IPS-NIHi11 (cell line): ENCODE results near the gene LIPG.
A peak's percentile ranks its signal among the peaks of the same experiment; 100 is the strongest.

Experiments
- DNase-seq: peaks from one replicate; pipeline ENCODE4 v3.0.0; 2012; ENCODE audit warnings: mixed read lengths, low spot score

Gene LIPG

DNA sequence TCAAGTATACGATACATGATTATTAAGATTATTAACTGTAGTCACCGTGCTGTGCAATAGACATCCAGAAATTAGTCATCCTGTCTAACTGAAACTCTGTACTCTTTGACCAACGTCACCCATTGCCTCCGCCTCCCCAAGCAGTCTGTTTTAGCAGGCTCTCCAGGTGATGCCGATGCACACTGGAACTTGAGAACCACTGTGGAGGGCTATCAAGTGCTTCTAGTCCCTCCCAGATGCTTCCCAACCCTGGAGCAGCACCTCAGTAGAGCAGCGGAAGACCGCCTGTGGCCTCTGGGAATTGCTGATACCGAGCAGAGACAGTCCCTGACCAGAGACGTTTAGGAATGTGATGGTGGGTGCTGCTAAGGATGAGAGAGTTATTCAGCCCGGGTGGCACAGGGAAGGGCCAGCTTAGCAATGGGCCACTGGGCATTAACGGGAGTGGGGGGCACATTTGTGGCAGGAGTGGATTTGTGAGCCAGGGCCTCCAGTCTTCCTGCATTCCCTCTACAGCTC is 50.7 kb downstream of the LIPG start:
- no peak for DNase-seq

DNA sequence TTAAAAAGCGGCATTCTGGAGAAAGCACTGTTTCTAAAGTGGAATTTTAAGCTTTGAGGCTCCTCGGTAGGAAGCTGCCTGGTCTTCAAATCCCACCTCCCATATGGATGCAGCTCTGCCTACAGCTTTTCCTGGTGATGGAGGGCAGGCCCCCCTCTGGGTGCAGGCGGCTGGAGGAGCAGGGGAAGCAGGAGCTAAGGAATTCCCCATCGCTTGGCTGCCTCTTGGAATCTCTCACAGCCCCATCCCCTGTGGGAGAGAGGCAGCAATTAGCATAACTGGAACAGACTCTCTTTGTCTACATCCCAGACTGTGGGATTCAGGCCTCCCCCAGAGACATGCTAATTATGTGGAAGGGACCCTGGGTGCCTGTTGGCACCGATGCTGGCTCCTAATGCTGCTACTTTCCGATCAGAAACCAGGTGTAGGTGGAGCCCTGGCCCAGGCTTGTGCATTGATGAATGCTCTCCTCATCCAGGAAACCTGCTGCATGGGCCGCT is 51.3 kb downstream of the LIPG start:
- DNase-seq, result peak; percentile 75

DNA sequence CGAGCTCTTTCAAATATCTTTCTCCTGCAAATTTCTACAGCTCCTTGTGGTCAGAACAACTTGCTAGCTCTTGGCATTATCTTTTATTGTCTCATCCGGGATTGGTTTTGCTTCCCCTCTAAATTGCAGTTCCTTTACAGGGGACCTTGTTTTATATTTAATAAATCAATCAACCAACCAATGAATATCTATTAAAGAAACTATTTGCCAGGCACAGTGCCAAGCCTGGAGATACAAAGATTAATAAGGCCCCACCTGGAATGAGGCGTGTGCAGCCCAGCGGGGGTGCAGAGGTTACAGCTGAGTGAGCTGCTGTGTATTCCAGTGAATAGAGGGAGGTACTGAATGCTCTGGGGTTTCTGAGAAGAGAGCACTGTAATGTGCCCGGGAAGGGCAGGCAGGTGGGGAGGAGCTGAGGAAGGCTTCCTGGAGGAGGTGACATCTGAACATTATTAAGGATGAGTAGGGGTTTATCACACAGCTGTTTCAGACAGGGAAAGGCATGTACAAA is 51.8 kb downstream of the LIPG start:
- DNase-seq, result peak; percentile 51

DNA sequence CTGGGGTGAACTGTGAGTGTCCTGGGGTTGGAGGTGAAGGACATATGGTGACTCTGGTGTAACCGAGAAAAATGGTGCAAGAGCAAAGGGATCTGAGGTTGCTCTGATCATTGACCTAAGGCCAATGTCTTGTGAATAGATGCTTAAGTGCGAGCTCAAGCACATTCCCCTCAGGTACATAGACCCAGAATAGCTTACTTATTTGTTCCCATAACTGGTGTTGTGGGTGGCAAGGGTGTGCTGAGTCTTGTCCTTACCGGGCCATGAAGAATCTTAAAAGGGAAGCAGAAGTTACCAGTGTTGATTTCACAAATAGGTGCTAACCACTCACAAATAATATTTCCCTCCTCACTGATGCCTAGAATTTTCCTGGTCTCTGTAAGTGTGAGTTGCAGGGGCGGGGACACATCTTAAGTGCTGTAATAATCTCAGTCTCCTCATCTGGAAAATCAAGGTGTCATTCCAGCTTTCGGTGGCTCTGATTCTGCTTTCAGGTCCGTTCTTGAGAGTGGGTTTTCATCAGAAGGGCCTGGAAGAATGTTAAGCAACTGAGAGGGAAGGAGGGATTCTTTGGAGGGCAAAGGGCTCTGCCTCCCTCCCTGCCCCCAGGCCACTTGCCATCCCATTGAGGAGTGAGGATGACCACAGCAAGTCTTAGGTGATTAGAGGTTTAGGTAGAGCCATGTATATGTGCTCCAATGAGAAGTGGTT is 54.9 kb downstream of the LIPG start:
- DNase-seq, result no peak

DNA sequence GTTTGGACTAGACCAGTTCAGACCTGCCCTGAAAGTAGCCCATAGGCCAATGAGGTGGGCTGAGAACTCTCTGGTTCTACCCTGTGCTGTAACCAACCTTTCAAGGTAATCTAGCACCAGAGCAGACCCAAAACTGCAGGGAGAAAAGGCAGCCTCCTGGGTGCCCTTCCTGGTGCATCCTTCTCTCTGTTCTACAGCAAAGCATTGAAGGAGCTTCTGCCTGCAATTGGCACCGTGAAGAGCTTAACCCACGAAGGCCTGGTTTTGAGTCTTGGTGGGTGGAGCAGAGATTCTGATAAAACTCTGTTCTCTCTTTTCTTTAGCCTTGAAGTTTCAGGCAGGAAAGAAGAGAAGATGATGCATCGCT is 55.5 kb downstream of the LIPG start:
- no peak for DNase-seq

DNA sequence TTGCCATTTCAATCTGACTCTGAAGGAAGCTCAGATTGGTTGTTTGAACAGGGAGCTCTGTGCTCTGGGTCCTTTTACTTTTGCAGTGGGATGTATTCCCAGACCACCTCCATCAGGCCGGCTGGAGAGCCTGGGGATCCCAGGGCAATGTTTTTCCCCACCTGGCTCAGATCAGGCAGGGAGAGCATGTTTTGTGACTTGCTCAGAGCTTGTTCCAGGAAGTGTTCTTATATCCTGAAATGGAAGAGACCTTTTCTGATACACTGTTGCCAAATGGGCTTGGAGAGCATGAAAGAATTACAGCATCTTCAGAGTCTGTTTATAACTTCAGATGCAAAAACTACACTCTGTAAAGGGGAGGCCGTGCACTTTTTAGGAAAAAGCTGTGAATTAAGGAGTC is 56.0 kb downstream of the LIPG start:
- DNase-seq, result no peak

DNA sequence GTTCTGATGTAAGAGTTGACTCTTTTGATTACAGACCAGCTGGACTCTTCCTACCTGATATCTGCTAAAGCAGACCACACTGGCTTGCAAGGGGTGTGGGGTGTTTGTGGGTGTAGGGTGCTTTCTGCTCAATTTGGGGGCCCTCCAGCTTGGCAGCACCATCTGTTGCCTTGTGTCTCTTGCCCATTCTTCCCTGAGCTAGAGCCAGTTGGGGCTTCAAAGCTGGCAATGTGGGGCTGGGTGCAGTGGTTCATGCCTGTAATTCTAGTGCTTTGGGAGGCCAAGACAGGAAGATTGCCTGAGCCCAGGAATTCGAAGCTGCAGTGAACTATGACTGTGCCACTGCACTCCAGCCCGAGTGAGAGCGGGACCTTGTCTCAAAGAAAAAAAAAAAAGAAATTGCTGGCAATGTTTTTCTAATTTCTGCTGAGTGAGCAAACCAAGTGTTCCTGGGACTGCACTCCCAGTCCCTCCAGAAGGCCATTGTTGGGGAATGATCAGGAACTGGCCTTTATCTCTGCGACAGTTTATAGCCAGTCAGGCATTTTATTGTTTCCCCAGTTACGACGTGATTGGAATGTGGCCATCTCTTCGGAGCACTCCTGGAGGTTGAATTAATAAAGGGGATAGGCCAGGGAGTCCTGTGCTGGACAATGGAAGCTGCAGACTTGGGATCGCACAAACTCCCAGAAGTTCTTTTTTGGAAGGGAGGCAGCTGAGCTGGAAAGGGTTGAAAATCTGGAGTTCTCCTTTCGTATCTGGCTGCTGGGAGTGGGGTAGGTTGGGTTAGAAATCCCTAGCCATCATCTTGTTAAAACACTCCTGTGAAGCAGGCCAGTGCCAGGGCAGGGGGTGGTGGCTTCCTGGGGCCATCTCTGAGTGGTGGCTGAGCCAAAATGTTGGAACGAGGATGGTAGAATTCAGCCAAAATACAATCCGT is 57.2 kb downstream of the LIPG start:
- DNase-seq, result no peak

DNA sequence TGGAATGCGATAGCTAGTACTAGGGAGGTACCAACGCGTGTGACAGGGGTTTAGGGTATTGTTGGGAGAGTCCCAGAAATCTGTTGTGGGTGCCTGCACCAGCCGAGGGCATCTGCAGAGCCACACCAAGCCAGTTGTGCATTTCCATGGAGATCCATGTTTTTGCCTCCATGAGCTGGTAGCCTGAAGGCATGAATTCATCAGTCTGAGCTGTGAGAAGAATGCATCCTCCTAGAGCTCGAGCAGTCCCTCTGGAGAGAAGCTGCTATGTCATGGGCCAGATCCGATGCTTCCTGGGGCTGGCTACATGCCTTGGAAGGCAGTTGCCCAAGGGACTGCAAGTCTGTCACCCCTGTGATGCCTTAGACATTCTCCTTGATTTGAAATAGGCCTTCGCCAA is 57.9 kb downstream of the LIPG start:
- DNase-seq, result no peak

DNA sequence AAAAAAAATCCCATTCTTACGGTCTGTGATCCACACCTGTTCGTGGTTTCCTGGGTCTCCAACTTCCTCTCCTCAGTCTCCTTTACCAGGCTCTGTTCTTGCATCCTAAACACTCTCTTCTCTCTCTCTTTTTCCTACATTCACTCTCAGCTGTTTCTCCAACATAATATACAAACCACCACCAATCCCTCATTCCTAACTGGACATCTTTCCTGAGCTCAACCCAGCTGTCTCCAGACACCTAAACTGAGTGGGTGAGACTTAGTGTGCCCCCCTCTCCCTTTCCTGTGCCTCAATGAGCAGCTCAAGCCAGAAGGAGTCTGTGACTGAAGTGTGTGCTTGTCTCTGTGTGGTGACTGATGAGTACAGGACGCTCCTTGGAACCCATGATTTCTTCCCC is 59.4 kb downstream of the LIPG start:
- DNase-seq, result no peak

DNA sequence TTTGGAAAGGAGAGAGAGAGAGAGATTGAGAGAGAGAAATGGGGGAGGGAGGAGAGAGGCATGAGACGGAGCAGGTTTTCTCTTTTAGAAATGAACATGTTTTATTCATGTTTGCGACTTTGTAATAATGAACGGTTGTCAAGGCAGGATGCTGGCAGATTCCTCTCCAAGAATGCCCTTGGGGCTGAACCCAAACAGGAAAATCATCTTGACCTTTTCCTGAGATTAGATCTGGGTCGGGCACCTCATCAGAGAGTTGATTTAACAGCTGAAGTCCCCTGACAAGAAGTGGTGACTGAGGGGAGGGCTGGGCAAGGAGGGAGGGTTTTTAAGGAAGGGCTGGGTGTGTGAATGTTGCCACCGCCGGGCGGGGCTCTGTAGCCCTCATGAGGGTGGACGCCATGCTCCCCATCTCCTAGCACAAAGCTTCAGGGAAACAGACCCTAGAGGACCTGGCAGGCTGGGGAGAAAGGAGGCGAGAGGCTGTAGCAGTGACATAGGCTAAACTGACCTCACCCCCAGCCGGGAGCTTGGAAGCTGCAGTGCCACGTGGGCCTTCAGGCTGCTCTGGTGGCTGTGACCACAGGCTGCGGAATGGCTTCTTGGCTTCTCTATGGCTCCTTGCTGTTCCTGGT is 60.0 kb downstream of the LIPG start:
- DNase-seq, result no peak

DNA sequence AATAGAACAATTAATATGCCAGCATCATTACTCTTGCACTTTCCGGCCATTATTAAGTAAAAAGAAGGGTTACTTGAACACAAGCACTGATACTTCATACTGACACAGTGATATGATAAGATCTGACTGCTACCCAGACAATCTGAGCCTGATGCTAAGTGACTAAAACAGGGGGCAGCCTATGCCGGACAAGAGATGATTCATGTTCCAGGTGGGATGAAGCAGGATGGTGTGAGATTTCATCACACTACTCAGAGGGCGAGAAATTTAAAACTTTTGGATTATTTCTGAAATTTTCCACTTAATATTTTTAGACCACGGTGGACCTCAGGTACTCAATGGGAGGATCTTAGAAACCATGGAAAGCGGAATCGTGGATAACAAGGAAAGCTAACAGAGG is 61.7 kb downstream of the LIPG start:
- DNase-seq, result no peak

DNA sequence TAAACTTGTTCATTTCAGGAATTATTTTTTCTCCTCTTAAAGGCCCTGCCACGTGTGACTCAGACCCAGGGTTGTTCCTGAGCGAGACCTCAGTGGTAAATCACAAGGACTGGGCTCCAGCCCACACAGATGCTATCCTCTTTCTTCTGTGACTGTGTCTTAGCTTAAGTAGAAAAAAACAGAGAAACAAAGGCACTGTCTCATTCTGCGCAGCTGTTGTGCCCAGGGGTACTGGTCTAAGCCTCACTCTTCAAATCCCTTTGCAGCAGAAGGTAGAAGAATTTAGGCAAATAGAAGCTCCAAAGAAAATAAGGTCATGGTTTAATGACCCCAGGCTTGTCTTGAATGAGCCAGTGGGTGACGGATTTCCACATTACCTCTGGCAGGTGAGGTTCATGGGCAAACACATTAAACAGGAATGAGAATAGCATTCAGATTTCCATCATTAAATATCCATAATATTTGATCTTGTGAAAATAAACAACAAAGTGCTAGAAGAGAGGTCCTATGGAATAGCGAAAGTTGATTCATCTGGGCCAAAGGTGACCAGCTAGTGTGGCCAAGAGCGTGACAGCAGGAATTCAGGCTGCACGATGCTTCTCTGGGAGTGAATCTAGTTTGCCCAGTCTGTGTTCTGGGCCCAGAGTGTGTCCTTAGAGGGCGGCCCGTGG is 63.3 kb downstream of the LIPG start:
- DNase-seq, result no peak

DNA sequence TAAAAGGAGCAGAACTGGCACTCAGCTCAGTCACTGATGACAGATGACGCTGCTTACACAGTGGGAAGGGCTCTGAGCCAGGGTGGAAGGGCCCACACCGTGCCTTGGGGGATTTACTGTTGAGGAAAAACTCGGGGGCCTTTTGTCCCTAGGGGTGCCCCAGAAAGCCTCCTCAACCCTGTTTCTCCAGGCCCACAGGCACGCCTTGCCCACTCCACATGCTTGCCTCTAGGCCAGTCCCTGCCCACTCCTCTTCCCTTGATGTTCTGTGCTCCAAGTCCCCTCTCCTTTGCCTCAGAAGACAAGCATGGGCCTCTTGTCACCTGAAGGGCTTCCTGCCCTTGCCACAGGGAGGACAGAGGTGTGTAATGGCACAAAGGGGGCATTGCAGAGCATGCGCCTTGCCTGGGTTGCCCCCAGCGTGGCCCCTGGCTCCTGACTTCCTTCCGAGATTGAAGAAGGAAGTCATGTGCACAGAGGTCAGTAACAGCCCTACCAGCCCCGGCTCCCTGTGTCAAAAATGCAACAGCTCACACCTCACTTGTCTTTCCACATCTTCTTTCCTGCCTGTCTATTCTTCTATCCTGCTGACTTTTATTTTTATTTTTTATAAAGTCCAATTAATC is 65.1 kb downstream of the LIPG start:
- no peak for DNase-seq

DNA sequence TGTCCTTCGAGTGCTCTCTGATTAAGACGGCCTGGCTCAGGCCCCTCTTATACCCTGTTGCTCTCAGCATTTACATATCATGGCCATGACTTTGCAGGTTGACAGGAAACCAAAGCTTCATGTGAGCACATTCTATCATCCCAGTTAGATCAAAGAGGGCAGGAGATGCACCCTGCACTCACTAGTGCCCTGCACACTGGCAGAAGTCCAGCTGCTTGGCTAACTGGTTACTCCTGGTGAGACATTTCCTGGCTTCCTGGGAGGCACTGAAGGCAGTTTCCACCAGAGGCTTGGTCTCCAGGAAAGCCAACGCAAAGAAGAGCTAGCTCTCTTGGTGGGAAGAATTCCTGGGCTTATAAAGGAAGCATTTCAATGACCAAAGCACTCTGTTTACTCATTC is 66.3 kb downstream of the LIPG start:
- DNase-seq, result no peak

DNA sequence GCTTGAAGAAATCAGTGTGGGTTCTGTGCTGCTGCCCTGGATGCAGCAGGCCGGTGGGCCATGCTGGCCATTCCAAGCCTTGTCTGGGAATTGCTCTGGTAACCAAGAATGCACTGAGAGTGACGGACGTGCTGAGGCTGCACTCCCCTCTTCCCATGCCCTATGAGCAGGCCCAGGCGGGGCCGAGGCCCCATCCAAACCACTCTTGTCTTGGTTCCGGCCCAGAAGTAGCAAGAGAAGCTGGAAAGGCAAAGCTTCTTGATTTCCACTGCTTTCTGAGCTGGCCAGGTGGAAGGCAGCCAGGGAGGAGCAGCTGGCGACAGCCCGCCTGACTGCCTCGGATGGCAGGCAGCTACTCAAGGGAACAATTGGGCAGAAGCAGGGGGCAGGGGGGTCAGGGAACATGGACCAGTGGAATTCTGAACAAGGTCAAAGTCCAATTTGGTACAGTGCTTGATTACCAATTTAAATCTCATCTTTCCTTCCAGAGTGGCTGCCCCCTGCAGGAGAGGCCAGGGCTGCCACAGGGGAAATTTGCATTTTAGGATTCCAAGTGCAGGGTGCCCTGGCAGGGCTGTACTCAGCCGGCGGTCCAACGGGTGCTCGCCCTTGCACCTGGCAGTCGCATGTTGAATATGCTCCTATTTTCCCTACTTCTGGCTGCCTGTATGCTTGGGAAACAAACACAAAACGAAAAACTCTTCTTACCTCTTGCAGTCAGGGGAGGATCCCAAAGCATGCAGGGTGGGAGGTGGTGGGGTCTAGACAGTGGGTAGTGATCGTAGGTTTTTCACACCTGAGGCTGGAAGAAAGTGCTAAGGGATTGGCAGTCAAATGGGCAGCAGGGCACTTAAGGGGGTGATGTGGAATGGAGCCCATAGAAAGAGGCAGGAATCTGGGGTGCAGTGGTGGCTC is 67.3 kb downstream of the LIPG start:
- DNase-seq, result no peak

DNA sequence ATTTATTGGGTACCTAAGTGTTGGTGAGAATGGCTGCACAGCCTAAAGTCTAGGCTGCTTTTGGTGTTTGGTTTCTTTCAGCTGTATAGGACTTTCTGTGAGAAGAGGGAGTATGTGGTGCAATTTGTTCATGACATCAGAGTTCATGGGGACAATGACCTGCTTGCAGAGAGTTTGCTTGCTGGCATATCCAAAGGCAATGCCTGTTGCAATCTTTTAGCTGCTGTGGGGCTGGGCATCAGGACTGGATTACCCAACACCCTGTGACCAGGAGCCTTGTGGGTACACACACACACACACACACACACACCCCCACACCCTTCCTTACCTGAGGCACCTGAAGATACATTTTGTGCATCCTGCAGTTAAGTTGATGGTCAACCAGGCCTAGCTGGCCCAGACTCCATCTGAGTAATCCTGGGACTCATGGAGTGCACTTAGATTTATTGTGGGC is 68.4 kb downstream of the LIPG start:
- no peak for DNase-seq

DNA sequence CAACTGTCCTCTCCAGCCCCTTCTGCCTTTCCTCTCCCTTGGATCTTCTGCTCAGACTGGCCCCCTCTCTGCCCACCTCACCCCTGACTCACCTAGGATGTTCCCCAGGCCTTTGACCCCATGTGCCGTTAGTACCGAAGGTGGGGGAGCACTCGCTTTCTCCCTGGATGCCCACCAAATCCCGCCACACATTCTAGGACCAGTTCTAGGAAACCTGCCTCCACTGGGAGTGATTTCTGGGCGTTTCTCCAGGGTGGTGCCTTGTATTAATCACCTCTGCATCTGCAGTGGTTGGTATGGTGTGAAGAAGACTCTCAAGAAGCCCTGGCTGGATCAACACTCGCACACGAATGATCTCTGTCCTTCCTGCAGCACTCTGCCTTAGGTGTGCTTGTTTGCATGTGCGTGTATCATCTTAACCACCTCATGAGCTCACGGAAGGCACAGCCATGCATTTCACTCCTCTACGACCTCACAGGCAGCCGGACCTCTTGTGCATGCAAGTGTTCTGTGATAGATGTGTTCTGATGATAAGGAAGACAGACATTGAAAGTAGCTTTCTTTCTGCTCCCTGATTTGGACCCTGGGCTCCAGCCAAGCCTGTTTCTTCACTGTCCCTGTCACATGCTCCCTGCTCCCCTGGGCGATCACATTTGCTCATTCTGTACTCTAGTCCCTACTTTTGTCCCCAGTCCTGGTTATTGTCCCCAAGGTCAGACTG is 69.4 kb downstream of the LIPG start:
- no peak for DNase-seq

DNA sequence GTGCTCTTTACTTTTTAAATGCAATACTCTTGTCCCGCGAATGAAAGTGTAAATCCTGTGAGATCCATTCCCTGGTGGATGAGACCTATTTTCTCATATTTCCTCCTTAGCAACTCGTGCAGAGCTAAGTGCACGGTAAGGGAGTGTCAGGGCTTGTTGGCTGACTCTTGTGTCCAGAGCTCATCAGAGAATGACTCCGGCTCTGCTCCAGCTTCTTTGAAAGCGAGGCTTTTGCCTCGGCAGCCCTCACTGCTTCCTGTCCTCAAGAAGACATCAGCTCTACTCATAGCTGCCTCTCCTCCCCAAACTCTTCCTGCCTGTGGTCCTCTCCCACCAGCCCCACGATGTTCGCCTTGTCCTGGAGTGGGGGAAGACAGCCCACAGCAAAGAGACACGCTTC is 70.7 kb downstream of the LIPG start:
- DNase-seq, result no peak

DNA sequence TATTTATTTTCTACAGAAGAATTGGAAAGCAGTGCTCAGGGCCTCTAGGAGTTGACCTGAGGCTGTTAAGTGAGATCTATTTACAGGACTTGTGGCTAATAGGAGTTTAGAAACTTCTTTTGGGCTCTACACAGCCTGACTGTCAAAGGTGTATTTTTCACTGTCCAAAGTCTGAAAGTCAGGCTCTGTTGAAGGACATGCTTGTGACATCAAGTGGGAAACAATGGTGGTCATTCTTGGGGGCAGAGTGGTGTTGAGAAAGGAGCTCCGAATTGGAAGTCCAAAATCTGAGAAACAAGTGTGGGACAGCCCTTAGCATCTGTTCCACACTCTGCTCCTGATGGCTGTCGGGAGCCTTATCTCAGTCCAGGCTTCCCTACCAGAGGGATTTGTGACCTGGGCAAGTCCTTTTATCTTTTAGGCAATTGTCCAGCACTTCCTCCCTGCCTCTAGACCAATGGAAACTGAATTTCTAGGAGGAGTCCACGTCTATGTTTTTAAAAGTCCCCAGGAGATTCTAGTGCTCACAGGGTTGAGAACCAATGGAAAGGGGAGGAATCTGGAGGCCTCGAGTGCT is 76.4 kb downstream of the LIPG start:
- no peak for DNase-seq
